ENCODE measurements around the gene TMPRSS13. TPM values are rescaled to one million over a fixed set of nuclear protein-coding genes. Genes with fewer than 3 reads are reported as not detected.

Gene TMPRSS13
- total and polyA plus RNA-seq, 11 donors = 0.03 to 0.51 (median 0.12) TPM; not detected in 5

DNA sequence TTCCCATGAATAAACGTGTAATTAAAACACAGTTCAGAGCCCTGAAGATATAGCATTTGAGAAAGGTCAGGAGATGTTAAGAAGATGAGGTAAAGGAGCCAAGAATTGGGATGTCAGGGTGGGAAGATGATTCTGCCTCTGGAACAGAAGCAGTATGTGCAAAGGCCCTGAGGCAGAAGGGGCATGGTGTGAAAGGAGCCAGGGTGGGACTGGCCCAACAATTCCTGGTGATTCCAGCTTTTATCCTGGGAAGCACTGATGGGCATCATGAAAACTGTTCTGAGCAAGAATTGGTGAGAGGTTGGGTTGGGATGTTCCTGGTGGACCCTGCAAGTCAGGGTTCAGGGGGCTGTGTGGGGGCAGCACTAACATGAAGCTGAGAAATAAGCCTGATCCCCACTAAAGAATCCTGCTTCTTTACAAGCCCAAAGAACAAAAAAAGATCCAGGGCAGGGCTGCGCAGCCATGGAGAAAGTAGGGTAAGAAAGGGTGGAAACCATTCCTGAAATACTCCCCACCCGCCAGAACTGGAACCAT is 50.2 kb downstream of the TMPRSS13 start:
- Histone ChIP-seq H3K27me3 (peaks cover 0 to 23% (median 0%) of the 10 kb centered on the region in 9 donors), H3K27ac (peak overlapping the region in 1 of 12 donors; percentile 92), H3K36me3 (no peaks in the 10 kb centered on the region), H3K4me3 (no peak overlapping the region), H3K4me1 (peaks cover 0 to 45% (median 27%) of the 10 kb centered on the region in 12 donors), H3K9me3 (no peaks in the 10 kb centered on the region)
- TF ChIP-seq, protein P1, sequence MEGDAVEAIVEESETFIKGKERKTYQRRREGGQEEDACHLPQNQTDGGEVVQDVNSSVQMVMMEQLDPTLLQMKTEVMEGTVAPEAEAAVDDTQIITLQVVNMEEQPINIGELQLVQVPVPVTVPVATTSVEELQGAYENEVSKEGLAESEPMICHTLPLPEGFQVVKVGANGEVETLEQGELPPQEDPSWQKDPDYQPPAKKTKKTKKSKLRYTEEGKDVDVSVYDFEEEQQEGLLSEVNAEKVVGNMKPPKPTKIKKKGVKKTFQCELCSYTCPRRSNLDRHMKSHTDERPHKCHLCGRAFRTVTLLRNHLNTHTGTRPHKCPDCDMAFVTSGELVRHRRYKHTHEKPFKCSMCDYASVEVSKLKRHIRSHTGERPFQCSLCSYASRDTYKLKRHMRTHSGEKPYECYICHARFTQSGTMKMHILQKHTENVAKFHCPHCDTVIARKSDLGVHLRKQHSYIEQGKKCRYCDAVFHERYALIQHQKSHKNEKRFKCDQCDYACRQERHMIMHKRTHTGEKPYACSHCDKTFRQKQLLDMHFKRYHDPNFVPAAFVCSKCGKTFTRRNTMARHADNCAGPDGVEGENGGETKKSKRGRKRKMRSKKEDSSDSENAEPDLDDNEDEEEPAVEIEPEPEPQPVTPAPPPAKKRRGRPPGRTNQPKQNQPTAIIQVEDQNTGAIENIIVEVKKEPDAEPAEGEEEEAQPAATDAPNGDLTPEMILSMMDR (IDR thresholded peaks at IDR 0.05) = no peak
- TF ChIP-seq POLR2A (IDR thresholded peaks at IDR 0.05) = no peak
- 85 to 95% (median 92%) methylated on average over 3 of the region's 3 CpGs for WGBS, 4 donors
- intact Hi-C loops (cut with DNase I) = loop anchor here in 1 of 10 donors (5.0 kb wide), 1 partner anchor 37 kb away; no protein-coding TSS in a partner anchor
- ATAC-seq (no peak), DNase-seq (no peak)

DNA sequence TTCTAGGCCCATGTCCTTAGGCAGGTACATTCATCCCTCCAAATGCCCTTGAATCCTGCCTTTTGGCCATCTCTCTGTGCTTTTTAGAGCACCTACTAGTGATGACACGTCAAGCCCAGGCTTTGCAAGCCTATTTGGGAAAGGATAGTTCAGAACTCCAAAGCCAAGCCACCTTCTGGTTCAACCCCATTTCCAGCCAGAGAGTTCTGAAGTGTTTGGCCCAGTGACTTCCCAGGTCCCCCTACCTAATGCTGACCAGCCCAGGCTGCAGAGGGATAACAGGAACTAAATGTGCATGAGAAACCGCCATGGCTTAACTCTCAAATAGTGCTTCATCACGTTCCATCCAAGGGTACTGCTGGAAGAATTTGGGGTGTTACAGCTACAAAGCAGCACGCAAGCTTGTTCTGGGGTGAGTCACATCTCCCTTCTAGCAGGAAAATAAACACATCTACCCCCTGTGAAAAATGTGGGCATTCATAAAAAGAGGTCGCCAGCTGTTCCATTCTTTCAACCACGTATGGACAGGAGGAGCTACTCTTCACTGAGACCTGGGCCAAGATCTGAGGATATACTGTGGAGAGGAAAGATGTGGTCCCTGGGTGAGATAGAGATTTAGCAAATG is 50.8 kb downstream of the TMPRSS13 start:
- no peak overlapping the region for H3K4me3 ChIP-seq
- no peak for DNase-seq
- peaks cover 0 to 23% (median 0%) of the 10 kb centered on the region in 9 donors for H3K27me3 ChIP-seq
- no peaks in the 10 kb centered on the region for H3K36me3 ChIP-seq
- TF ChIP-seq, protein P1 (IDR thresholded peaks at IDR 0.05) = no peak
- TF ChIP-seq POLR2A (IDR thresholded peaks at IDR 0.05) = no peak
- H3K27ac ChIP-seq = peak overlapping the region in 5 of 12 donors; percentile 49 to 96 (median 92)
- no peaks in the 10 kb centered on the region for H3K9me3 ChIP-seq
- intact Hi-C loops (cut with DNase I) = loop anchor here in 1 of 10 donors (5.0 kb wide), 1 partner anchor 36 kb away; no protein-coding TSS in a partner anchor
- WGBS, 4 donors = 88 to 99% (median 91%) methylated on average over 6 of the region's 6 CpGs
- peaks cover 0 to 51% (median 32%) of the 10 kb centered on the region in 12 donors for H3K4me1 ChIP-seq
- ATAC-seq = no peak

DNA sequence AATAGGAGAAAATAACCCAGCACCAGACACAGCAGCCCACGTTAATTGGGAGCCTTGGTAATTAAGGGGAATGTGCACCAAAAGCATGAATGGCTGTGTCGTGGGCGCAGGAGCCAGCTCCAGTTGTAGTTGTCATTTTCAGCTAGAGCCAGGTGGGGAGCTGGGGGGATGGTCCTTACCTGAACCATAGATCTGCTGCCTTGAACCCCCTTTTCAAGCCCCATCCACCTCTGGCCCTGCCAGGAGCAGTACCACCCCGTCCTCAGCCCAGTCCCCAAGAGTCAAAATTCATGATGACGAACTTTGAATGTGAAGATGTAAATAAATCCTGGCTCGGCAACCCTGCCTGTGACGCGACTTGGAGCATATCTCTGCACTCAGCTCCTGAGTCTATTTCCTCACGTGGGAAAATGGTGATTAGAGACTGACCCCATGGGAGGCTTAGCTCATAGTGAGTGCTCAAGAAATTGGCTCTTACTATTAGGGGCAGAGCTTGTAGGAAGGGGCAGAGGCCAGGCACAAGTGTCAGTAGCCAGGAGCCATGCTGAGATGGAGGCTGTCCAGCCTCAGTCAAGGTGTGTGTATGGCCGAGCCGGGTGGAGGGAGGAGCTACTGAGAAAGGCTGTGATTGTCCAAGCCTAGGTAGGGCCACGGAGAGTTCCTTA is 52.0 kb downstream of the TMPRSS13 start:
- H3K4me1 ChIP-seq = peaks cover 0 to 55% (median 38%) of the 10 kb centered on the region in 12 donors
- 16 to 27% (median 21%) methylated on average over 11 to 12 of the region's 12 CpGs for WGBS, 4 donors
- H3K27ac ChIP-seq = peak overlapping the region; percentile 49 to 96 (median 90)
- H3K9me3 ChIP-seq = no peaks in the 10 kb centered on the region
- DNase-seq (peak in 3 of 5 donors; percentile 51 to 67 (median 57)), ATAC-seq (peak in 3 of 4 donors; percentile 12 to 56 (median 53))
- intact Hi-C loops (cut with DNase I) = loop anchor here in 2 of 10 donors (2.0 to 5.0 kb wide), 2 partner anchors 16 to 35 kb away; no protein-coding TSS in a partner anchor
- peaks cover 0 to 23% (median 0%) of the 10 kb centered on the region in 9 donors for H3K27me3 ChIP-seq
- H3K4me3 ChIP-seq = peak overlapping the region; percentile 36 to 96 (median 77)
- TF ChIP-seq, protein P1 (IDR thresholded peaks at IDR 0.05) = no peak
- TF ChIP-seq POLR2A (IDR thresholded peaks at IDR 0.05) = no peak
- no peaks in the 10 kb centered on the region for H3K36me3 ChIP-seq

Measured in heart left ventricle (tissue), 16 donors.